H9 (cell line): ENCODE results near the gene RTTN. TPM values are rescaled to one million over a fixed set of nuclear protein-coding genes. Genes with fewer than 3 reads are reported as not detected.

Source experiments
- DNase-seq: peaks from one replicate; pipeline ENCODE4 v3.0.0-alpha.2; 2017
- H2AFZ ChIP-seq: one replicate; pipeline ENCODE4 v1.6.1; 2013; ENCODE audit warnings: mild to moderate bottlenecking, low read length, control low read depth, moderate library complexity
- H2AK5ac ChIP-seq: 2 replicates; pipeline ENCODE4 v1.6.1; 2013; ENCODE audit warnings: low read length, control low read depth, mixed read lengths; ENCODE audit not compliant: insufficient read length
- H2BK120ac ChIP-seq: one replicate; pipeline ENCODE4 v1.6.1; 2013; ENCODE audit warnings: low read depth, mild to moderate bottlenecking, low read length, control low read depth, inconsistent platforms; ENCODE audit not compliant: poor library complexity, severe bottlenecking
- H2BK12ac ChIP-seq: 2 replicates; pipeline ENCODE4 v1.6.1; 2013; ENCODE audit warnings: low read length, control low read depth, mixed read lengths, low read depth; ENCODE audit not compliant: insufficient read length
- H2BK15ac ChIP-seq: 2 replicates; pipeline ENCODE4 v1.6.1; 2013; ENCODE audit warnings: low read depth, low read length, control low read depth
- H2BK20ac ChIP-seq: one replicate; pipeline ENCODE4 v1.6.1; 2013; ENCODE audit warnings: low read depth, mild to moderate bottlenecking, low read length, control low read depth, inconsistent platforms; ENCODE audit not compliant: poor library complexity, severe bottlenecking
- H2BK5ac ChIP-seq: 2 replicates; pipeline ENCODE4 v1.6.1; 2013; ENCODE audit warnings: low read length, control low read depth, mixed read lengths; ENCODE audit not compliant: insufficient read length
- H3K14ac ChIP-seq: 2 replicates; pipeline ENCODE4 v1.6.1; 2013; ENCODE audit warnings: low read length, control low read depth; ENCODE audit not compliant: insufficient read depth
- H3K18ac ChIP-seq: 2 replicates; pipeline ENCODE4 v1.6.1; 2013; ENCODE audit warnings: low read depth, mild to moderate bottlenecking, mixed read lengths, low read length, control low read depth; ENCODE audit not compliant: insufficient read length
- H3K23ac ChIP-seq: 2 replicates; pipeline ENCODE4 v1.6.1; 2013; ENCODE audit warnings: low read length, control low read depth, mixed read lengths, low read depth; ENCODE audit not compliant: insufficient read length
- H3K23me2 ChIP-seq: 2 replicates; pipeline ENCODE4 v1.6.1; 2013; ENCODE audit warnings: low read depth, mild to moderate bottlenecking, mixed read lengths, low read length, control low read depth; ENCODE audit not compliant: insufficient read length, poor library complexity, severe bottlenecking
- H3K27ac ChIP-seq: 2 replicates; pipeline ENCODE4 v1.5.1; 2013; ENCODE audit warnings: low read length, control low read depth, mixed read lengths, low read depth; ENCODE audit not compliant: insufficient read length
- H3K27me3 ChIP-seq: 2 replicates; pipeline ENCODE4 v1.6.1; 2013; ENCODE audit warnings: low read length, control low read depth, inconsistent platforms; ENCODE audit not compliant: insufficient read depth
- H3K4ac ChIP-seq: 2 replicates; pipeline ENCODE4 v1.6.1; 2013; ENCODE audit warnings: low read depth, mild to moderate bottlenecking, control low read depth, inconsistent platforms, low read length, moderate library complexity
- H3K4me1 ChIP-seq: 2 replicates; pipeline ENCODE4 v1.6.1; 2013; ENCODE audit warnings: low read length, control low read depth, inconsistent platforms; ENCODE audit not compliant: insufficient read depth
- H3K4me2 ChIP-seq: 2 replicates; pipeline ENCODE4 v1.6.1; 2013; ENCODE audit warnings: low read length, control low read depth, mixed read lengths; ENCODE audit not compliant: insufficient read length, insufficient read depth
- H3K56ac ChIP-seq: 2 replicates; pipeline ENCODE4 v1.6.1; 2013; ENCODE audit warnings: low read depth, mild to moderate bottlenecking, mixed read lengths, low read length, control low read depth; ENCODE audit not compliant: insufficient read length
- H3K79me1 ChIP-seq: 2 replicates; pipeline ENCODE4 v1.6.1; 2013; ENCODE audit warnings: low read depth, mild to moderate bottlenecking, moderate library complexity, low read length, control low read depth, inconsistent platforms; ENCODE audit not compliant: insufficient read depth, poor library complexity, severe bottlenecking
- H3K79me2 ChIP-seq: 2 replicates; pipeline ENCODE4 v1.6.1; 2013; ENCODE audit warnings: low read length, control low read depth, inconsistent platforms; ENCODE audit not compliant: insufficient read depth
- H3K9ac ChIP-seq: 2 replicates; pipeline ENCODE4 v1.6.1; 2013; ENCODE audit warnings: low read length, control low read depth, mixed read lengths; ENCODE audit not compliant: insufficient read length; ENCODE audit errors: extremely low read depth
- H3K9me3 ChIP-seq: one replicate; pipeline ENCODE4 v1.6.1; 2013; ENCODE audit warnings: low read depth, low read length, inconsistent platforms; ENCODE audit not compliant: control insufficient read depth
- H3T11ph ChIP-seq: one replicate; pipeline ENCODE4 v1.6.1; 2013; ENCODE audit warnings: mild to moderate bottlenecking, low read length, control low read depth, inconsistent platforms
- H4K20me1 ChIP-seq: one replicate; pipeline ENCODE4 v1.6.1; 2013; ENCODE audit not compliant: control insufficient read depth, insufficient read length, insufficient read depth
- H4K5ac ChIP-seq: 2 replicates; pipeline ENCODE4 v1.6.1; 2013; ENCODE audit warnings: low read depth, mild to moderate bottlenecking, mixed read lengths, low read length, control low read depth; ENCODE audit not compliant: insufficient read length
- H4K8ac ChIP-seq: replicated peaks from 2 replicates; pipeline ENCODE4 v1.6.1; 2013; ENCODE audit warnings: low read length, control low read depth, mixed read lengths, low read depth; ENCODE audit not compliant: insufficient read length
- H4K91ac ChIP-seq: 2 replicates; pipeline ENCODE4 v1.6.1; 2013; ENCODE audit warnings: low read depth, mild to moderate bottlenecking, moderate library complexity, mixed read lengths, low read length, control low read depth; ENCODE audit not compliant: insufficient read length
- H3K27ac Mint-ChIP-seq, 3 experiments: 2 replicates in 2 of 3; 3 replicates in 1 of 3; pipeline ENCODE4 v1.8.0; 2020 to 2021; ENCODE audit warnings: mixed read lengths in 3 of 3, mild to moderate bottlenecking in 1 of 3, moderate library complexity in 1 of 3
- H3K27me3 Mint-ChIP-seq: 2 replicates; pipeline ENCODE4 v1.8.0; 2021; ENCODE audit warnings: low read depth, mild to moderate bottlenecking, moderate library complexity, mixed read lengths
- H3K36me3 Mint-ChIP-seq, 3 experiments: 2 replicates in 2 of 3; 3 replicates in 1 of 3; pipeline ENCODE4 v1.8.0; 2020 to 2021; ENCODE audit warnings: low read depth in 3 of 3, mixed read lengths in 3 of 3; ENCODE audit not compliant: insufficient read depth in 1 of 3
- H3K4me1 Mint-ChIP-seq, 2 experiments: 2 replicates each; pipeline ENCODE4 v1.8.0; 2020; ENCODE audit warnings: mixed read lengths in 2 of 2
- H3K4me3 Mint-ChIP-seq, 2 experiments: 2 replicates in 1 of 2; 3 replicates in 1 of 2; pipeline ENCODE4 v1.8.0; 2020 to 2021; ENCODE audit warnings: mild to moderate bottlenecking in 2 of 2, mixed read lengths in 2 of 2, moderate library complexity in 1 of 2
- H3K9me3 Mint-ChIP-seq, 2 experiments: 2 replicates in 1 of 2; 3 replicates in 1 of 2; pipeline ENCODE4 v1.8.0; 2020; ENCODE audit warnings: mild to moderate bottlenecking in 2 of 2, mixed read lengths in 2 of 2, moderate library complexity in 1 of 2
- WGBS: extraction: QIAGEN DNeasy Blood & Tissue Kit; methylation state at CpG from one replicate; pipeline ENCODE4 v1.1.7; 2013; ENCODE audit warnings: missing lambda C conversion rate, low lambda C conversion rate, mixed read lengths; ENCODE audit not compliant: insufficient read length; ENCODE audit errors: extremely low coverage; 5-methylcytosine and 5-hydroxymethylcytosine counted together
- total RNA-seq: library from RNA; stranded (reverse); gene quantifications from 2 replicates; pipeline ENCODE4 v1.2.1, GENCODE V29; 2021
- TF ChIP-seq, protein P1 (sequence below): fragments of 200-600 bp; sonication (generic); conservative IDR thresholded peaks from 3 replicates; pipeline ENCODE4 v1.8.0; 2021; ENCODE audit warnings: antibody characterized with exemption, mild to moderate bottlenecking

Gene RTTN
- total RNA-seq, 1 experiment from 2014 or later: 17.6 TPM

- no peaks in the 10 kb centered on the region for H3K27me3 Mint-ChIP-seq
- H3K4me1 Mint-ChIP-seq: no peaks in the 10 kb centered on the region
- H3K79me1 ChIP-seq: no peaks in the 10 kb centered on the region
- H3K18ac ChIP-seq: no peak overlapping the region
- H4K20me1 ChIP-seq: no peaks in the 10 kb centered on the region
- H4K91ac ChIP-seq: no peak overlapping the region
- no peak overlapping the region for H2BK15ac ChIP-seq
- H3K4me3 Mint-ChIP-seq: no peak overlapping the region
- H2AK5ac ChIP-seq: no peak overlapping the region
- H3K4me2 ChIP-seq: no peak overlapping the region
- no peaks in the 10 kb centered on the region for H3K79me2 ChIP-seq
- H3K27ac Mint-ChIP-seq: peak overlapping the region in 1 of 3 experiments; percentile 53; a peak in 1 of 7 replicates
- peaks cover 2 to 14% (median 12%) of the 10 kb centered on the region in 3 experiments; a peak in 5 of 7 replicates for H3K36me3 Mint-ChIP-seq
- no peak overlapping the region for H2BK12ac ChIP-seq
- no peak overlapping the region for H2BK5ac ChIP-seq
- H4K5ac ChIP-seq: no peak overlapping the region
- H2BK20ac ChIP-seq: no peak overlapping the region
- no peak overlapping the region for H3K56ac ChIP-seq
- no peak overlapping the region for H3K23ac ChIP-seq
- no peaks in the 10 kb centered on the region for H3K9me3 ChIP-seq
- H4K8ac ChIP-seq: no peak overlapping the region
- H3K27me3 ChIP-seq: no peaks in the 10 kb centered on the region
- no peak overlapping the region for H3K4ac ChIP-seq
- no peak overlapping the region for H2BK120ac ChIP-seq
- H3K27ac ChIP-seq: no peak overlapping the region
- H3K9me3 Mint-ChIP-seq: no peaks in the 10 kb centered on the region
- TF ChIP-seq, protein P1, sequence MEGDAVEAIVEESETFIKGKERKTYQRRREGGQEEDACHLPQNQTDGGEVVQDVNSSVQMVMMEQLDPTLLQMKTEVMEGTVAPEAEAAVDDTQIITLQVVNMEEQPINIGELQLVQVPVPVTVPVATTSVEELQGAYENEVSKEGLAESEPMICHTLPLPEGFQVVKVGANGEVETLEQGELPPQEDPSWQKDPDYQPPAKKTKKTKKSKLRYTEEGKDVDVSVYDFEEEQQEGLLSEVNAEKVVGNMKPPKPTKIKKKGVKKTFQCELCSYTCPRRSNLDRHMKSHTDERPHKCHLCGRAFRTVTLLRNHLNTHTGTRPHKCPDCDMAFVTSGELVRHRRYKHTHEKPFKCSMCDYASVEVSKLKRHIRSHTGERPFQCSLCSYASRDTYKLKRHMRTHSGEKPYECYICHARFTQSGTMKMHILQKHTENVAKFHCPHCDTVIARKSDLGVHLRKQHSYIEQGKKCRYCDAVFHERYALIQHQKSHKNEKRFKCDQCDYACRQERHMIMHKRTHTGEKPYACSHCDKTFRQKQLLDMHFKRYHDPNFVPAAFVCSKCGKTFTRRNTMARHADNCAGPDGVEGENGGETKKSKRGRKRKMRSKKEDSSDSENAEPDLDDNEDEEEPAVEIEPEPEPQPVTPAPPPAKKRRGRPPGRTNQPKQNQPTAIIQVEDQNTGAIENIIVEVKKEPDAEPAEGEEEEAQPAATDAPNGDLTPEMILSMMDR: no peak
- no peaks in the 10 kb centered on the region for H3K4me1 ChIP-seq
- H2AFZ ChIP-seq: no peak overlapping the region
- H3K23me2 ChIP-seq: no peaks in the 10 kb centered on the region
- no peak overlapping the region for H3K9ac ChIP-seq
- WGBS: no CpG with 5 or more reads among the region's 2 CpGs
- no peak overlapping the region for H3K14ac ChIP-seq
- H3T11ph ChIP-seq: no peak overlapping the region
- DNase-seq: no peak
These were observed 159.3 kb downstream of the RTTN start for GRCh38 chr18:70046207-70046606.
